ENCODE measurements around the gene TMPRSS9.

TMPRSS9 gene

DNA sequence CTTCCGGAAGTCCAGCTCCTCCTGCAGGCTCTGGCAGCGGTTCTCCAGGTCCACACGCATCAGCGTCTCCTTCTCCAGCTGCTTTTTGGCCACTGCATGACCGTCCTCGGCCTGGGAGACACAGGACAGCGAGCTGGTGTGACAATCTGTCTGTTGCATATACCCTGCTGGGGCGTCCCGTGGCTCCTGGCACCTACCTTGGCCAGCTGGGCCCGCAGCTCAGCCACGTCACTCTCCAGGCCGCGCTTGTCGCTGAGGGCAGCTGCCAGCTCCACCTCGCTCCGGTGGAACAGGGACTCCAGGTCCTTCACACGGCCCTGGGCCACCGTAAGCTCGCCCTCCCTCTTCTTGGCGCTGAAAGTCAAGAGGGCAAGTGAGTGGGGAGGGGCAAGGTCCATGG is 78.1 kb downstream of the TMPRSS9 start:
- peaks cover 45% of the 10 kb centered on the region for H3K36me3 ChIP-seq (ENCODE audit: control insufficient read depth, insufficient read depth, low read length)
- no CpG with 5 or more reads among the region's 20 CpGs for WGBS (ENCODE audit: insufficient coverage, insufficient read length)
- DNase-seq (ENCODE audit: low read depth, low spot score), result no peak

DNA sequence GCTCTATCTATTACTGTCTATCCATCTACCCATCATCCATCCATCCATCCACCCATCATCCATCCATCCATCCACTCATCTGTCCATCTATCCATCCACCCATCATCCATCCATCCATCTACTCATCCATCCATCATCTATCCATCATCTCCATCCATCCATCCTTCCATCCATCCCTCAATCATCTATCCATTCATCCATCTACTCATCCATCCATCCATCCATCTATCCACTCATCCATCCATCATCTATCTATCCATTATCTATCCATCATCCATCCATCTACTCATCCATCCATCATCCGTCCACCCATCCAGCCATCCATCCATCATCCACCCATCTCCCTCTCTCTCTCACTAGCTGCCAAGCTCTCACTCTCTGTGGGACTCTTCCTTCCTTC is 80.5 kb downstream of the TMPRSS9 start:
- Histone ChIP-seq H3K36me3 (ENCODE audit: control insufficient read depth, insufficient read depth, low read length) (peaks cover 41% of the 10 kb centered on the region), H3K4me3 (ENCODE audit: low read length) (no peak overlapping the region), H3K27ac (ENCODE audit: low read length) (no peak overlapping the region), H3K4me1 (ENCODE audit: control insufficient read depth, insufficient read depth, low read length) (no peaks in the 10 kb centered on the region), H3K27me3 (ENCODE audit: control insufficient read depth, insufficient read depth, low read length) (no peaks in the 10 kb centered on the region), H3K9me3 (ENCODE audit: control insufficient read depth, insufficient read depth, low read length) (no peaks in the 10 kb centered on the region)
- 100% methylated on average over 1 of the region's 1 CpG for WGBS (ENCODE audit: insufficient coverage, insufficient read length)
- no peak for DNase-seq (ENCODE audit: low read depth, low spot score)

More for the DNA sequence above, 78.1 kb downstream of the TMPRSS9 start:
- Histone ChIP-seq H3K9me3 (ENCODE audit: control insufficient read depth, insufficient read depth, low read length) (no peaks in the 10 kb centered on the region), H3K27ac (ENCODE audit: low read length) (no peak overlapping the region), H3K4me1 (ENCODE audit: control insufficient read depth, insufficient read depth, low read length) (no peaks in the 10 kb centered on the region), H3K4me3 (ENCODE audit: low read length) (no peak overlapping the region), H3K27me3 (ENCODE audit: control insufficient read depth, insufficient read depth, low read length) (no peaks in the 10 kb centered on the region)

DNA sequence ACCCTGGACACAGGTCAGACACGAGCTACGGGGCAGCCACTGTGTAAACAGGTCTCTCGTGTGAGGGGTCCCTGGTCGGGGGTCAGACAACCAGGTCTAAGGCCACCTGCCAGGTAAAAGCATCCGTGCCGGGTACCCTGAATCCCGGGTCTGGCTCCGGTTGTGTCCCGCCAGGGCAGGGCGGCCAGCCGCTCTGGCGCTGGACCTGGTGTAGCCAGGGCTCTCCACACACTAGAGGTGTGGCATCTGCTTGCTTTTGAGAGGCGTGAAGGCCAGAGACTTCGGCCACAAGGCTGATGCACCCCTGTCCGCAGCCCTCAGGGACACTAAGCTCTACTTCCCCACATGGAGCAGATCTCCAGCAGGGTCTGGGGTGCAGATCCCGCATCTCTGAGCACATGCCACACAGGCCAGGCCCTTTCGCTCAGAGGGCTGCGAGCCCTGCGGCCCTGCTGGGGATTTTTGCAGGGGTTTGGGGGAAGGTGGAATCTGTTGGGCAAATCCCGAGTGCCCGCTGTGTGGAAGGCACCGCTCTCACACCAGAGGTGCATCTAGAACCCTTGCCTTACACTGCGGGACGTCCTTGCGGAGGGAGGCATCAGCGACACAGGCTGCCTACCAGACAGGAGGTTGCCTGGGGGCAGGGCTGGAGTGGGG is 81.2 kb downstream of the TMPRSS9 start:
- no peak overlapping the region for H3K27ac ChIP-seq (ENCODE audit: low read length)
- no peaks in the 10 kb centered on the region for H3K9me3 ChIP-seq (ENCODE audit: control insufficient read depth, insufficient read depth, low read length)
- no peaks in the 10 kb centered on the region for H3K27me3 ChIP-seq (ENCODE audit: control insufficient read depth, insufficient read depth, low read length)
- WGBS (ENCODE audit: insufficient coverage, insufficient read length), result no CpG with 5 or more reads among the region's 26 CpGs
- H3K4me1 ChIP-seq (ENCODE audit: control insufficient read depth, insufficient read depth, low read length), result no peaks in the 10 kb centered on the region
- H3K4me3 ChIP-seq (ENCODE audit: low read length), result no peak overlapping the region
- no peak for DNase-seq (ENCODE audit: low read depth, low spot score)
- peaks cover 41% of the 10 kb centered on the region for H3K36me3 ChIP-seq (ENCODE audit: control insufficient read depth, insufficient read depth, low read length)

DNA sequence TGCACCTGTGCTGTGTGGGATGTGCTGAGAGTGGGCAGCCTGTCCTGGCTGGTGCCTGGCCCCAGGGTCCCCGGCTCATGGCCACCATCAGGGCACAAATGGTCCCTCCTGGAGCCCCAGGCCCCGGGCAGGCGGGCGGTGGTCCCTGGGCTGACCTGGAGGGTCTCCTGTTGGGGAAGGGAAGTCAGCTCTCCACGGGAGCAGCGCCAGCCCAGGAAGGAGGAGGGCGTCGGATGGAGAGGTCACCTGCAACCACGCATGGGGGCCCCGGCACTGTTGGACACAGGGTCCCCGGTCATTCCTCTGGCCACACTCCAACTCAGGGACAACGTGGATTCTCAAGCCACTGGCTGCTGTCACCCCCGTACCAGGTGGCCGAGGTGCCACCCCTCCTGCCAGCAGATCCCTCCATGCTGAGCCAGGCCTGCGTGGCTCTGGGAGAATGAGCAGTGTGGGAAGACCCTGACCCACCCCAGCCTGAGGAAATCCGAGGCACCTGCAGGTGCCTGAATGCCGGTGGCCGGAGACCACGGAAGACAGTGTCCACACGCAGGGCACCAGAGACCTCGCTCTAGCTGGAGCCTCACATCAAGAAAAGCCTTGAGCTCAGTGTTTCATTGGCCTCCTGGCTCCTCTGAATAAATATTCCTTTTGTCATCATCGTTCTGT is 83.2 kb downstream of the TMPRSS9 start:
- Histone ChIP-seq H3K27ac (ENCODE audit: low read length) (no peak overlapping the region), H3K36me3 (ENCODE audit: control insufficient read depth, insufficient read depth, low read length) (peaks cover 29% of the 10 kb centered on the region), H3K27me3 (ENCODE audit: control insufficient read depth, insufficient read depth, low read length) (no peaks in the 10 kb centered on the region), H3K4me1 (ENCODE audit: control insufficient read depth, insufficient read depth, low read length) (peaks cover 3% of the 10 kb centered on the region; the same call in 1 of the 2 replicates), H3K9me3 (ENCODE audit: control insufficient read depth, insufficient read depth, low read length) (no peaks in the 10 kb centered on the region), H3K4me3 (ENCODE audit: low read length) (no peak overlapping the region)
- no peak for DNase-seq (ENCODE audit: low read depth, low spot score)
- no CpG with 5 or more reads among the region's 22 CpGs for WGBS (ENCODE audit: insufficient coverage, insufficient read length)

- H3K9me3 ChIP-seq (ENCODE audit: control insufficient read depth, insufficient read depth, low read length), result no peaks in the 10 kb centered on the region
- no peak for DNase-seq (ENCODE audit: low read depth, low spot score)
- no CpG with 5 or more reads among the region's 17 CpGs for WGBS (ENCODE audit: insufficient coverage, insufficient read length)
- peaks cover 26% of the 10 kb centered on the region for H3K36me3 ChIP-seq (ENCODE audit: control insufficient read depth, insufficient read depth, low read length)
- H3K4me1 ChIP-seq (ENCODE audit: control insufficient read depth, insufficient read depth, low read length), result peaks cover 3% of the 10 kb centered on the region; the same call in 1 of the 2 replicates
- H3K4me3 ChIP-seq (ENCODE audit: low read length), result no peak overlapping the region
- H3K27ac ChIP-seq (ENCODE audit: low read length), result no peak overlapping the region
- no peaks in the 10 kb centered on the region for H3K27me3 ChIP-seq (ENCODE audit: control insufficient read depth, insufficient read depth, low read length)
These were observed 83.7 kb downstream of the TMPRSS9 start for GRCh38 chr19:2443785-2444182.

GRCh38 chr19:2444251-2445002 is 84.4 kb downstream of the TMPRSS9 start:
- DNase-seq (ENCODE audit: low read depth, low spot score), result no peak
- Histone ChIP-seq H3K4me1 (ENCODE audit: control insufficient read depth, insufficient read depth, low read length) (peaks cover 3% of the 10 kb centered on the region; the same call in 1 of the 2 replicates), H3K27ac (ENCODE audit: low read length) (no peak overlapping the region), H3K36me3 (ENCODE audit: control insufficient read depth, insufficient read depth, low read length) (peaks cover 26% of the 10 kb centered on the region), H3K9me3 (ENCODE audit: control insufficient read depth, insufficient read depth, low read length) (no peaks in the 10 kb centered on the region), H3K27me3 (ENCODE audit: control insufficient read depth, insufficient read depth, low read length) (no peaks in the 10 kb centered on the region), H3K4me3 (ENCODE audit: low read length) (no peak overlapping the region)
- WGBS (ENCODE audit: insufficient coverage, insufficient read length), result no CpG with 5 or more reads among the region's 34 CpGs

DNA sequence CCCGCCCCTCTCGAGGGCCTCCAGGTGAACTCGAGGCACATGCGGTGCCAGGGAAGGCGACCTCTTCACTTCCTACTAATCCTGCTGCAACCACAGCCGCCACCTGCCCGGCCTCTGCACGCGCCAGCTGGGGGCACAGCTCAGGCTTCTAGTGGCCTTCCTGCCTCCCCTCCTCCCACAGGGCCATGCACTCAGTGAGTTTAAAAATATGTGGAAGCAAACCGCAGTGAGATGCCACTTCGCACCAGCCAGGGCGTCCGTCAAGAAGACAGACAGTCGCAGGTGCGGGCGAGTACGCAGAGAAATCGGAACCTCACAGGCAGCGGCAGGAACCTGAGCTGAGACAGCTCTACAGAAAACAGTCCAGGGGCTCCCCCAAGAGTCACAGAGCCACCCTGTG is 86.3 kb downstream of the TMPRSS9 start:
- no peak overlapping the region for H3K27ac ChIP-seq (ENCODE audit: low read length)
- DNase-seq (ENCODE audit: low read depth, low spot score), result no peak
- H3K4me1 ChIP-seq (ENCODE audit: control insufficient read depth, insufficient read depth, low read length), result peaks cover 3% of the 10 kb centered on the region; the same call in 1 of the 2 replicates
- no peaks in the 10 kb centered on the region for H3K9me3 ChIP-seq (ENCODE audit: control insufficient read depth, insufficient read depth, low read length)
- no CpG with 5 or more reads among the region's 19 CpGs for WGBS (ENCODE audit: insufficient coverage, insufficient read length)
- H3K27me3 ChIP-seq (ENCODE audit: control insufficient read depth, insufficient read depth, low read length), result no peaks in the 10 kb centered on the region
- H3K36me3 ChIP-seq (ENCODE audit: control insufficient read depth, insufficient read depth, low read length), result peaks cover 23% of the 10 kb centered on the region
- H3K4me3 ChIP-seq (ENCODE audit: low read length), result no peak overlapping the region

DNA sequence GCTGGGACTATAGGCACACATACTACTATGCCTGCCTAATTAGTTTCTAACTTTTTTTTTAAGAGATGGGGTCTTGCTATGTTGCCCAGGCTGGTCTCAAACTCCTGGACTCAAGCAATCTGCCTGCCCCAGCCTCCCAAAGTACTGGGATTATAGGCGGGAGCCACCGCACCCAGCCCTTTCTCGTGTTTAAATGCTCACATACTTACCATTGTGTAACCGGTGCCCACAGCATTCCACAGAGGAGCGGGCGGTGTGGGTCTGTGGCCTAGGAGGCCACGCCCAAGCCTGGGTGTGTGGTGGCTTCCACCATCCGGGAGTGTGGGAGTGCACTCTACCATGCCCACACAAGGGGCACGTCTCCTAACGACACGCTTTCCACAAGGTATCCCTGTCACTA is 89.0 kb downstream of the TMPRSS9 start:
- Histone ChIP-seq H3K36me3 (ENCODE audit: control insufficient read depth, insufficient read depth, low read length) (peaks cover 8% of the 10 kb centered on the region), H3K4me3 (ENCODE audit: low read length) (no peak overlapping the region), H3K27ac (ENCODE audit: low read length) (no peak overlapping the region), H3K9me3 (ENCODE audit: control insufficient read depth, insufficient read depth, low read length) (no peaks in the 10 kb centered on the region), H3K4me1 (ENCODE audit: control insufficient read depth, insufficient read depth, low read length) (peaks cover 7% of the 10 kb centered on the region), H3K27me3 (ENCODE audit: control insufficient read depth, insufficient read depth, low read length) (no peaks in the 10 kb centered on the region)
- WGBS (ENCODE audit: insufficient coverage, insufficient read length), result no CpG with 5 or more reads among the region's 11 CpGs
- DNase-seq (ENCODE audit: low read depth, low spot score), result no peak

GRCh38 chr19:2451138-2451537 is 91.1 kb downstream of the TMPRSS9 start:
- Histone ChIP-seq H3K27ac (ENCODE audit: low read length) (no peak overlapping the region), H3K4me3 (ENCODE audit: low read length) (no peak overlapping the region), H3K27me3 (ENCODE audit: control insufficient read depth, insufficient read depth, low read length) (no peaks in the 10 kb centered on the region), H3K9me3 (ENCODE audit: control insufficient read depth, insufficient read depth, low read length) (no peaks in the 10 kb centered on the region), H3K36me3 (ENCODE audit: control insufficient read depth, insufficient read depth, low read length) (peaks cover 2% of the 10 kb centered on the region; the same call in 1 of the 2 replicates), H3K4me1 (ENCODE audit: control insufficient read depth, insufficient read depth, low read length) (peaks cover 7% of the 10 kb centered on the region)
- no peak for DNase-seq (ENCODE audit: low read depth, low spot score)
- WGBS (ENCODE audit: insufficient coverage, insufficient read length), result no CpG with 5 or more reads among the region's 7 CpGs

GRCh38 chr19:2451741-2452140 is 91.7 kb downstream of the TMPRSS9 start:
- Histone ChIP-seq H3K36me3 (ENCODE audit: control insufficient read depth, insufficient read depth, low read length) (peaks cover 2% of the 10 kb centered on the region; the same call in 1 of the 2 replicates), H3K9me3 (ENCODE audit: control insufficient read depth, insufficient read depth, low read length) (no peaks in the 10 kb centered on the region), H3K4me3 (ENCODE audit: low read length) (no peak overlapping the region), H3K4me1 (ENCODE audit: control insufficient read depth, insufficient read depth, low read length) (peaks cover 7% of the 10 kb centered on the region), H3K27ac (ENCODE audit: low read length) (no peak overlapping the region), H3K27me3 (ENCODE audit: control insufficient read depth, insufficient read depth, low read length) (no peaks in the 10 kb centered on the region)
- no CpG with 5 or more reads among the region's 18 CpGs for WGBS (ENCODE audit: insufficient coverage, insufficient read length)
- no peak for DNase-seq (ENCODE audit: low read depth, low spot score)

Measured in iPS DF 6.9 (cell line).